HUDEP-2 (cell line): Measurements from ENCODE around the gene MYO15B.
A peak's percentile ranks its signal among the peaks of the same experiment; 100 is the strongest.
"Not testable (repeated sequence)": the region's sequence is repeated elsewhere in the genome, so short reads cannot be mapped to it uniquely, and the experiment has no call there.

Source experiments
- DNase-seq, 76 experiments: peaks; one replicate each; lab custom pipeline; 2025; ENCODE audit not compliant: unreplicated experiment in 76 of 76; lab: John Stamatoyannopoulos, UW

Gene MYO15B

GRCh38 chr17:75574404-75575036 is 13.1 kb upstream of the MYO15B start:
- DNase-seq: no peak

GRCh38 chr17:75575197-75575596 is 12.4 kb upstream of the MYO15B start:
- DNase-seq: no peak

GRCh38 chr17:75575728-75576127 is 11.9 kb upstream of the MYO15B start:
- DNase-seq: no peak

- no peak for DNase-seq
These were observed 10.9 kb upstream of the MYO15B start for GRCh38 chr17:75576661-75577060.

GRCh38 chr17:75581121-75581725 is 6.4 kb upstream of the MYO15B start:
- not testable (repeated sequence) for DNase-seq

GRCh38 chr17:75583197-75583596 is 4.4 kb upstream of the MYO15B start:
- DNase-seq: not testable (repeated sequence)

GRCh38 chr17:75584849-75585175 is 2.8 kb upstream of the MYO15B start:
- DNase-seq: no peak

GRCh38 chr17:75588596-75589011 is 1.0 kb downstream of the MYO15B start:
- peak in 16 of 76 experiments; percentile 34 to 97 (median 52) for DNase-seq

- peak in 75 of 76 experiments; percentile 34 to 99 (median 89) for DNase-seq
These were observed 1.7 kb downstream of the MYO15B start for GRCh38 chr17:75589012-75589918.

GRCh38 chr17:75589919-75590303 is 2.3 kb downstream of the MYO15B start:
- no peak for DNase-seq

GRCh38 chr17:75590314-75590761 is 2.7 kb downstream of the MYO15B start:
- no peak for DNase-seq

- DNase-seq: no peak
These were observed 3.5 kb downstream of the MYO15B start for GRCh38 chr17:75590849-75591721.

- DNase-seq: no peak
These were observed 4.2 kb downstream of the MYO15B start for GRCh38 chr17:75591722-75592302.

GRCh38 chr17:75592348-75593020 is 4.9 kb downstream of the MYO15B start:
- no peak for DNase-seq

- DNase-seq: not testable (repeated sequence)
These were observed 5.8 kb downstream of the MYO15B start for GRCh38 chr17:75593430-75593829.

GRCh38 chr17:75594499-75595283 is 7.1 kb downstream of the MYO15B start:
- DNase-seq: no peak

GRCh38 chr17:75595284-75595919 is 7.8 kb downstream of the MYO15B start:
- DNase-seq: no peak

- DNase-seq: no peak
These were observed 8.3 kb downstream of the MYO15B start for GRCh38 chr17:75595920-75596313.
